Measurements from ENCODE around the gene CYB5R3. TPM values are rescaled to one million over a fixed set of nuclear protein-coding genes. Genes with fewer than 3 reads are reported as not detected.
"Not testable (repeated sequence)": the region's sequence is repeated elsewhere in the genome, so short reads cannot be mapped to it uniquely, and the experiment has no call there.

CYB5R3 gene
- total RNA-seq, 1 experiment from 2014 or later, result 45.9 TPM

DNA sequence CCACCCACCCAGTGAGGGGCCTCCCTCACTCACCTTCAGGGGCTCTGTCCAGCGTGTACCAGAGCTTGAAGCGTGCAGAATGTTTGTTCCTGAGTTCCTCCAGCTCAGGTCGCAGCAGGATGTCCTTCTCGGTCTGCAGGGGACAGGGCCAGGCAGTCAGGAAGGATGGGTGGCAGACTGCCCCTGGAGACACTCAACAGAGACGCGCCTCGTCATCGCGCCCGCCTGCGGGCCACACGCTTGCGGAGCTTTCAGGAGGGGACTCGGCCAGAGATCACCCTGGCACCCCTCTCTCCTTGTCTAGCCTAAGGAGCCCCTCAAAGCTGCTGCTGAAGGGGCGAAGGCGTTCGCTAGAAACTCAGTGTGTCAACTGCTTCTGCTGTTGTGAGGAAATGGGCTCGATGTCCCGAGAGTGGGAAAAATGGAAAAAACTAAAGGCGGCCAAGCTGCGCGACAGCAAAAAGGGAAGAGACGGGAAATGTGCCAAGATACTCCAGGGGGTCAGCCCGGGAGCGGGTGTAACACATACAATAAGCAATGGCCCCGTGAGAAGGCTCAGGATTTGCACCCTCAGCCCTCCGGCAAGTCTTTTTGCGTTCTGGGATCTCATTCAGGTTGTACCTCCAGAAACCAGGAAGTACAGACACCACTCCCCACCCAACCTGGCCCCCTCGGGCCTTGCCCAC lies 25.3 kb downstream of the CYB5R3 start:
- DNase-seq (ENCODE audit: low spot score), result no peak

DNA sequence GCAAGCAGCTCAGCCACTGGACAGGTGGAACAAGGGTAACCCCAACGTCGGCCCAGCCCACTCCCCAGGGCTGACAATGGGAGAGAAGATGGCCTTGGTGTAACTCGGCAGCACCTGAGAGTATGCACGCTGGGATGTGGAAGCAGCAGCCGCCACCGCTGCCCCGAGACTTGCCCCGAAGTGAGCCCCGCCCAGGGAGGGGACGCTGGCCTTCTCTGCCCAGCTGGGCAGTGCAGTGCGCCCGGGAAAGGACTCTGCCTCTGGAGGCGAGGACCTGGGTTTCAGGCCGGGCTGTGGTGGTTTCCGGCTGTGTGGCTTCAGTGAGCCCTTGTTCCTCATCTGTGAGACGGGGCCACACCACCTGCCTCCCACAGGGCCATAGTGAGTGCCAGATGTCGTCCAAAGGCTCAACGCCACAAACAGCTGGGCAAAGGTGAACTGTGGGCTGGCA lies 25.9 kb downstream of the CYB5R3 start:
- DNase-seq (ENCODE audit: low spot score), result no peak

DNA sequence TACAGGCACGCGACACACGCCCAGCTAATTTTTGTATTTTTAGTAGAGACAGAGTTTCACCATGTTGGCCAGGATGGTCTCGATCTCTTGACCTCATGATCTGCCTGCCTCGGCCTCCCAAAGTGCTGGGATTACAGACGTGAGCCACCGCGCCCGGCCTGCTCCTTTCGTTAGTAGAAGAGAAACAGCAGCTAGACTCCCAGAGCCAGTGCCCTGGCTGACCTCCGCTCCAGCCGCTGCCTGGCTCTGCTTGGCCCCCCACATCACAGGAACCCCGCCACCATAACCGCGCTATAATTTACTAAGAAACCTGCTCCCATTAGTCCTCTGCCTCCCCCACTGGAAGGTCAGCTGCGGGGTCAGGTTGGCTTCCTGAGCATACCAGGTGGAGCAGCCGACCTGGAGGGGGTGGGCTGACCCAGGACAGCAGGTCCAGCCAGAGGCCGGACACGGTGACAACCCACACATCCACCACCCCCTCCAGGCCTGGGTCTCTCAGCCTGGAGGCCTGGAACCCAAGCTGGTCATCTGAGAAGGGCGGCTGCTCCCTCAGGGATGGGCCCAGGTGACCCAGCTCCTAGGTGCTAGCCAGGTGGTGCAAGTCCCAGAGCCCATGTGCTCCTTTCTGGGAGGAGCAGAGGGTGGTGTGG lies 27.0 kb downstream of the CYB5R3 start:
- no peak for DNase-seq (ENCODE audit: low spot score)

DNA sequence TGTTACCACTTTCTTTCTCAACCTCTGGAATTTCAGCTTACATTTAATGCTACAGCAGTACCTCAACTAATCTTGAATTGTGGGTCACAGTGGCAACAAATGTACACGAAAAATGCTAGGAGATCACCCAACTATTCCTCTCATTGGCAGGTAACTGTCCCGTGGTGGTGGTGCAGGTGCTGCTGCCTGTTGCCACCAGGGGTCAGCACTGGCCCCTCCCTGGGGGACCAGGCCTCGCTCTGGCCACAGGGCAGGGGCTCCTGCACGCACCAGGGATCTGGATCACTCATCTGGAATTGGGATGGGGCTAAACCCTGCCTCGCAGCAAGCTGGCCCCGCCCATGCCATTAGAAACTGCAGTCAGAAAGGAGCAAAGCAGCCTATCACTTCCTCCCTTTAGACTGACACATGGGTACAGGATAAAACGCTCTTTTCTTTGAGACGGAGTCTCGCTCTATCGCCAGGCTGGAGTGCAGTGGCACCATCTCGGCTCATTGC lies 27.6 kb downstream of the CYB5R3 start:
- peak; percentile 49 for DNase-seq (ENCODE audit: low spot score)

DNA sequence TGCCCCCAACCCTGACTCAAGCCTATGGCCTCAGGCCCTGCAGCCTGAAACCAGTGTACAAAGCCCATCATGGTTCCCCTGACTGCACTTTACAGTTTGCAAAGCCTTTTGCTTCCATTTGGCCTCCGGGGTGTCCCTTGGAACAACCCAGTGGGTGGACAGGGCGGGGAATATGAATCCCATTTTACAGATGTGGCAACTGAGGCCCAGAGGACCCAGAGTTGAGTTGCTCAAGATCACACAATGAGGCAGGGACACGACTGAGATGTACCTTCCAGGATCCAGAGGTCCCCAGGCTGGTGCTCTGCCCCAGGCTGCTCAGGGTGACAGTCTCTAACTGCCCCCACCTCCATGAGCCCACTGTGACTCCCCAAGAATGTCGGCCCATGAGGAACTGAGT lies 29.1 kb downstream of the CYB5R3 start:
- no peak for DNase-seq (ENCODE audit: low spot score)

DNA sequence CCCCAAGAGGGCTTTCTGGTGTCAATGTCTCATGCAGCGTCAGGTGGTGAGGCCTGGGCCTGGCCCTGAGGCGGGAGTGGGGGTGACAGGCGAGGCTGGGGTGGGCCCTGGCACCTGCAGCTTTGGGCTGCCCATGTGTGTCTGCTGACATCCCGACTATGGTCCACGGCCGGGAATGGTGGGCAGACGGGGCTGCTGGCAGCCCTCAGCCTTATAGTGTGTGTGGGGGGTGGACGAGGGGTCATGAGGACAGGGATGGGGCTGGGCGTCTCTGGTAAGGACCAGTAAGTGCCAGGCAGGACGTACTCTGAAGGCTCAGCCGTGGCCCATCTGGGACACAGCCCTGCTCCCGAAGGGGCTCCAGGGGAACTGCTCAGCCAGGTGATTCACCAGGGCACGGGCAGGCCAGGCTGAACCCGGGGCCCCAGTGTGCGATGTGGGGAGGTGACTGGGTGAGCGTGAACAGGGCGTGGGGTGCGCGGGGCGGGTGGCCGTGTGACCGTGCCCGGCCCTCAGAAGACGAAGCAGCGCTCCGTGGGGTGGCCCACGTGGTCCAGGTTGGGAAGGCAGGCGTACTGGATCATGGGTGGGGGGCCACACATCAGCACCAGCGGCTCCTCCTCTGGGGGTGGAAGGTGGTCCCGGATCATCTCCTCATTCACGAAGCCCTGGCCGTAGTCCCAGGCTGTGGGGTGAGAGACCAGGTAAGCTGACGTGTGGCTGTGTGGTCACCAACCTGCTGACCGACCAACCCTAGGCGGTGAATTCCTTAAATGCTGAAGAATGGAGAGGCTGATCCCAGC lies 29.7 kb downstream of the CYB5R3 start:
- no peak for DNase-seq (ENCODE audit: low spot score)

DNA sequence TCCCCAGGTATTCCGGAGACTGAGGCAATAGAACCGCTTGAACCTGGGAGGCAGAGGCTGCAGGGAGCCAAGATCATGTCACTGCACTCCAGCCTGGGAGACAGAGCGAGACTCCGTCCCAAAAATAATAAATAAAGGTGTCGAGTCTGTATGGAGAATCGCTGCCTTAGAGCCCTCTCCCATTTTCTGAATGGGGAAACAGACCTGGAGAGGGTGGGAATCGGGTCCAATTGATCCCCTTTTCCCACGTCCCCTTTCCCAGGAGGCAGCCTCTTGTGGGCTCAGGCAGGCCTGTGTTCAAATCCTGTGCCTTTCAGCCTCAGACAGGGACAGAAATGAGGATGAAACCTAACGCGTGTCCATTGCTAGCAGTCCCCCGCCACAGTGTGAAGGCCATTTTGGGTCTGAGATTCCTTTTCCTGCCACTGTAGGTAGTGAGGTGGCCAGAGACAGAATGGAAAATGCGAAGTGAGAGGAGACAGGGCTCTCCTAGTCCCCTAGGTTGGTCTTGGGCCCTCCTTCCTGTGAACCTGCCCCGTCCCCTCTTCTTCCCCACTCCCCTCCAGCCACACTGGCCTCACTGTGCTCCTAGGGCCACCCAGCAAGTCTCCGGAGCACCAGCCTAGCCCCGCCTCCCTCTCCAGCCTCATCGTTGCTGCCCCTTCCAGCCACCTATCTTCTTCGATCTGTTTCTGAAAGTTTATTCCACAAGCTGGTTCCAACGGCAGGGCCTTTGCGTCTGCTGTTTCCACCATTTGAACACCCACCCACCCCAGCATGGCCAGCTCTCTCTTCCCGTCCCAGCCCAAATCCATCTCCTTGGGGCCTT lies 31.8 kb downstream of the CYB5R3 start:
- no peak for DNase-seq (ENCODE audit: low spot score)

DNA sequence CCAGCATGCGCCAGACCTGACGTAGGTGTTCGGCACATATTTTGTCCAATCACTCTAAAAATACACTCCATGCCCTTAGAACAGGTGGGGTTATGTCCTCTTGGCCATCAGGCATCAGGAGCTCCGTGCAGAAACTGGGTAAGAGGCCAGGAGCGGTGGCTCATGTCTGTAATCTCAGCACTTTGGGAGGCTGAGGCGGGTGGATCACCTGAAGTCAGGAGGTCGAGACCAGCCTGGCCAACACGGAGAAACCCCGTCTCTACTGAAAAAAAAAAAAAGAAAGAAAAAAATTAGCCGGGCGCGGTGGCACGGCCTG lies 33.4 kb downstream of the CYB5R3 start:
- DNase-seq (ENCODE audit: low spot score), result not testable (repeated sequence)

DNA sequence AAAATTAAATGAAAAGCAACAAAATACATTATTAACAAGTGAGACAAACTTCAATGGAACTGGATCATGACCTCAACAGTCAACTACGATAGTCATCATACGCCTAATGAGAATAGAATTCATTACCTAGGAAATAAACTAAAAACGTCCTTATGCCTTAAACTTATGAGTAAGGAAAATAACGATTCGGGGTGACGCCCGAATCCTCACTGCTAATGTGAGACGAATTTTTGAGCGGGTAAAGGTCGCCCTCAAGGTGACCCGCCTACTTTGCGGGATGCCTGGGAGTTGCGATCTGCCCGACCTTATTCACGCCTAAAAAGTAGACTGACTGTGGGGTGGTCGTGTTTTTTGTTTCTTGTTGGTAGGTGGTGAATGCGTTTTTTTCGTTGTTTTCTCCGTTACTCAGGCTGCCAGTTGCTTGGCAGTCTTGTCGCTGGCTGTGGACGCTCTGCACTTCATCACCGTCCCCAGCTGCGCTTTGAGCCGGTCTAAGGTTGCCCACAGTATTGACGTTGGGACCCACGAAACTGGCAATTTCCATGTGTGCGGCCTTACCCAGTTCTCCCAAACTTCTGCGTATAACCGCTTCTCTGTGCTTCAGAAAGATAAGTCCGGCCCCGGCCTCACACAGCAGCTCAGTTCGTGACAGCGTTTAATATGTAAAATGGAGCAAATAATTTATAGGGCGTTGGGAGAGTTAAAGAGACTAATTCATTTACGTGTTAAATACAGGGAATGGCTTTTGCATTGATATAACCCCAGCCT lies 33.9 kb downstream of the CYB5R3 start:
- DNase-seq (ENCODE audit: low spot score), result peak; percentile 94

DNA sequence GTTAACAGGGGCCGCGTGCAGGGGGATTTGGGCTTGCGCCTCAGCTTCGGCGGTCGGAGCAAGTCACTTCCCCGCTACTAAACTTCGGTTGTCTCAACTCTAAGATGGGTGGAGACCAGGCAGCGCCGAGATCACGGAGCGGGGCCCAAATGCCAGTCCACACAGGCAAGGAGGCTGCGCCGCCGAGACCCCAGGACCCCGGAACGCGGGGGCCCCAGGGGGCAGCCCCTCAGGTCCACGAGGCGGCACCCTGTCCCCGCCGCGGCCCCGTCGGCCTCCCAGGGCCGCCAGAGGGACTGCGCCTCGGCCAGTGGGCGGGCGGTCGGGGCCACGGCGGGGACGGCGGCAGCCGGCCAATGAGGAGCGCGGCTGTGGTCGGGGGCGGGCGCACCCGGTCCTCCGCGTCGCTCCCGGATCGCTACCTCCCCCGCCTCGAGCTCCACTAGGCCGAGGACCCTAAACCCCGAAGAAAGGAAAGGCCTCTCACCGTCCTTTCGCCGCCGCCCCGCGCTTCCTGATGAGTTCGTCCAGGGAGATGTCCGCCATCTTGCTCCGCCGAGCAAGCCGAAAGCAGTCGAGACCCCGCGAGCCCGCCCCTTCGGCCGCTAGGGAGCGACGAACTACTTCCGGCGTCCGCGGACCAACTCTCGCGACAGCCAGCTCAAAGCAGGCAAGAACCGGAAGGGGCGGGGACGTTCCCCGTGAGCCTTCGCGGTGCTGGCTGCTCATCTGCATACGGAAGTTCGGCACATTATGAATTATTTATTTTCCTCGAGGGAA lies 34.7 kb downstream of the CYB5R3 start, which contains the start of gene POLDIP3:
TSS of gene POLDIP3 (minus strand) at position 572 of the 780 bp plus-strand sequence. CDS start at position 546, 26 bp downstream.
- DNase-seq (ENCODE audit: low spot score), result peak; percentile 86

DNA sequence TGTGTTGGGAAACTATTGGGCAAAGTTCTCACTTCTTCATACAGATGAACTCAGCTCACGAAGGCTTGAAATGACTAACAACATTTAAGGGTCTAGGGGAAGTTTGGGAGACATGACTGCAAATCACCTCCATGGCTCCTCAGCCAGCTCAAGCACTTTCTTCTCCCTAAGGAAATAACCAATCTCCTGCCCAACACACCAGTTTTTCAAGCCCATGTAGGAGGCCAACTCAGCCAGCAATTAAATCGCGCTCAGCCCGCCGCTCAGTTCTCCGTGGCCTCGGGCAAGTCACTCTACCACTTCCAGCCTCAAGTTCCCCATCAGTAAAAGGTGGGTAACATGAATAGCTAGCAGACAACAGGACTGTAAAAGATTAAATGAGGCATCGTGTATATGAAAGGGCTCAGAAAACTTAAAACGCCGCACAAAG lies 35.3 kb downstream of the CYB5R3 start:
- DNase-seq (ENCODE audit: low spot score), result no peak

DNA sequence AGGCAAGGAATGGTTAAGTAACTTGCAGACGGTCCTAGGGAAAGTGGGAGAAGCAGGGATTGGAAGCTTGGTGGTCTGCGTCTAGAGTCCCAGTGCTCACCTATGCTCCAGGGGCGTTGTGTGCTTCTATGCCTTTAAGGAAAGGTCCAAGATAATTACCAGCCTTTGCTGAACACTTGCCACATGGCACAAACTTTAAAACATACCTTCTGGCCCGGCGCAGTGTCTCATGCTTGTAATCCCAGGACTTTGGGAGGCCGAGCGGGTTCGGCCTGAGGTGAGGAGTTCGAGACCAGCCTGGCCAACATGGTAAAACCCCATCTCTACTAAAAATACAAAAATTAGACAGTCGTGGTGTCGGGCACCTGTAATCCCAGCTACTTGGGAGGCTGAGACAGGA lies 36.9 kb downstream of the CYB5R3 start:
- DNase-seq (ENCODE audit: low spot score), result no peak

DNA sequence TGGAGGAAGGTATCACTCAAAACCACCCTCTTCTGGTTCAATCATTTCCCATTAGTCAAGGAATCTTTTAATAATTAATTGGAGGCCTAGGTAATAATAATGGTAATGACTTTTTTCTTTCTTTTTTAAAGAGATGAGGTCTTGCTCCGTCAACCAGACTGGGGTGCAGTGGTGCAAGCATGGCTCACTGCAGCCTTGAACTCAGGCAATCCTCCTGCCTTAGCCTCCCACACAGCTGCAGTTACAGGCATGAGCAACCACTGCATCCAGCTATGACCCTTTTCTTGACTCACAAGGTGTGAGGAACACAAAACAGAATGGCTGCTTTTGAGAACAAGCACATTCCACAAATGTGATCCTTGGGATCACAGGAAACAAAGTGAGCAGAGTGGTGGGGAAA lies 38.1 kb downstream of the CYB5R3 start:
- no peak for DNase-seq (ENCODE audit: low spot score)

DNA sequence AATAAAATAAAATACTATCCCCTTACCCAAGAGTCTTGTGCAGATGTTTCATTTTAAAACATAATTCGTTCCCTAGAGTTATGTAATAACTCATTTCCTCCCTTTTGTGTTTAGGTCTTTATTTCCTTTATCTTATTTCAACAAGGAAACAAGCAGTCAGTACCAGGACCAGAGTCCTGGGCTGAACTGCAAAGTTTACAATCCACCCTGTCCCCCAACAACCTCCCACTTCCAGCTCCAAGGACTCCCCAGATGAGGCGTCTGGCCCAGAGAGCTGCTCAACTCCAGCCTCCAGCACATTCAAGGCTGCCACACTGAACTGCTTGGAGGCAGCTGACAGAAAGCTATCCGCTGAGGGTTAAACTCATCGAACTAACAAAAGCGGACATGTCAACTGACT lies 39.0 kb downstream of the CYB5R3 start:
- no peak for DNase-seq (ENCODE audit: low spot score)

DNA sequence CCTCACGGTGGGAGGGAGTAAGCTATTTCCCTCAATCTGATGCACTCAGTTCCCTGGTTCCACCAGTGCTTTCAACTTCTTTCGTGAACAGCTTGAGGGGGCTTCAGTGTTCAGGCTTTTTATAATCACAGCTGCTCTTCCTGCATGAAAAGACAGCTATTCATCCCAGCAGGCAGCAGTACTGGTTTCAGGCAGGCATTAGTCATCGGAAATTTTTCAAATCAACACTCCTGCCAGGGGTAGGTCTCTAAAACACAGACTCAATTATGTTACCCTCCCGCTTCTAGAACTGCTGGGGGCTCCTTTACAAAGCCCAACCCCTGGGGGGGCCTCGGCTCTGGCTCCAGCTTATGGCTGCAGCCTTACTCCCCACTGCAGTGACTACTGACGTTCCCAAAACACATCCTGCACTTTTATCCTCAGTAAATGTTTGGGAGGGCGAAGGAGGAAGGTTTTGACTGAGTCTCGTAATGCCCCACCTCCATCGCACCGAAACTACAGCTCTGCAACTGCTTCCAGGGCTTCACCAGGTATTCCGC lies 40.3 kb downstream of the CYB5R3 start:
- DNase-seq (ENCODE audit: low spot score), result peak; percentile 27

DNA sequence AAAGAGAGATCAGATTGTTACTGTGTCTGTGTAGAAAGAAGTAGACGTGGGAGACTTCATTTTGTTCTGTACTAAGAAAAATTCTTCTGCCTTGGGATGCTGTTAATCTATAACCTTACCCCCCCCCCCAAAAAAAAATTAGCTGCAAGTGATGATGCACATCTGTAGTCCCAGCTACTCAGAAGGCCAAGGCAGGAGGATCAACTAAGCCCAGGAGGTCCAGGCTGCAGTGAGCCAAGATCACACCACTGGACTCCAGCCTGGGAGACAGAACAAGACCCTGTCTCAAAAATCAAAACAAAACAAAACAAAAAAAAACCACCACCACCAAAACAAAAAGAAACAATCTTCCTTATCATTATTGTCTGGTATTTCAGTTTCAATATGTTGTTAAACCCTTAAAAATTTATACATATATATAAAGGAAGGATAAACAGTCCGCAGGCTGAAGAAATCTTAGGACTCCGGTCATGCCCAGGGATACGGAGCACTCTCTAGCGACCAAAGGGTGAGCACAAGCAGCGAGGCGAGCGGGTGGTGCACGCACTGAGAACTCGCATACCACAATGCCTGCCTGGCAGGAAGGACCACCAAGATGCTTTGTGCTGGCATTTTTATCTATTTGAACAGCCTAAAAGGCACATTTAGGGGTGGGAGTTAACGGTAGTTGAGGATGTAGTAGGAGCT lies 40.9 kb downstream of the CYB5R3 start:
- no peak for DNase-seq (ENCODE audit: low spot score)

DNA sequence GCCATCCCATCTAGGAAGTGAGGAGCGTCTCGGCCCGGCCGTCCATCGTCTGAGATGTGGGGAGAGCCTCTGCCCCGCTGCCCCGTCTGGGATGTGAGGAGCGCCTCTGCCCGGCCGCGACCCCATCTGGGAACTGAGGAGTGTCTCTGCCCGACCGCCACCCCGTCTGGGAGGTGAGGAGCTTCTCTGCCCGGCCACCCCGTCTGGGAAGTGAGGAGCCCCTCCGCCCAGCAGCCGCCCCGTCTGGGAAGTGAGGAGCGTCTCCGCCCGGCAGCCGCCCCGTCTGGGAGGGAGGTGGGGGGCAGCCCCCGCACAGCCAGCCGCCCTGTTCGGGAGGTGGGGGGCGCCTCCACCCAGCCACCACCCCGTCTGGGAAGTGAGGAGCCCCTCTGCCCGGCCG lies 41.6 kb downstream of the CYB5R3 start:
- DNase-seq (ENCODE audit: low spot score), result not testable (repeated sequence)

DNA sequence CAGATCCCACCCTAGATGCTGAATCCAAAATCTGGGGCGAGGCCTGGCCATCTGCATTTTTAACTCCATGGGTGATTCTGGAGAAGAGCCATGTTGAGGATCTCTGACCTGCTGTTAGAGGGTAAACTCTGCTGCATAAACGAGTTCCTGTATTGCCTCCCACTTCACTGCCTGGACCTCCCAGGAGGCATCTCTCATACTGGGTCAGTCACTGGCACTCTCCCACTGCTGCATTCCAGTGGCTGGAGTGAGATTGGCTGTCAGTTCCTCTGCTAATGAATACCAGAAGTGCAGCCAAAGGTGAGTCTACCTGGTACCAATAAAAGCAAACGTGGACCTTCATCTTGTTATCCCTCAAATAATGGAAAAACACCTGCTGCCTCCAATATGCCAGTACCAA lies 44.8 kb downstream of the CYB5R3 start:
- DNase-seq (ENCODE audit: low spot score), result no peak

DNA sequence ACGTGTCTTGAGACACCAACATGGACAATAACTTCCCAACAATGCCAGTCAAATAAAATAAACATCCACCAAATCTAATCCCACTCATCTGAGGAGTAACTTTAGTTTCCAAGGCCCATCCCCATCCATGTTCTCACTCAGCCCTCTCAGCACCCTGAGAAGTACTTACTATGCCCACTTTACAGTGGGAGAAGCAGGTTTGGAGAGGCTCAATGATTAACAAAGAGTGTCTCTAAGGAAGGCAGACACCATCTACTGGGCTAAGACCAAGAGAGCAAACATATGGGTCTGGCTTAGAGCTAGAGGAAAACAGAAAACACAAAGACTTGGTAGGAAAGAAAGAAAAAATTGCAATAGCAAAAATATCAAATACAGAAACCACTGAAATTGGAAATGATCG lies 45.8 kb downstream of the CYB5R3 start:
- DNase-seq (ENCODE audit: low spot score), result no peak

Data from A172 (cell line).